Measurements from ENCODE around the gene AGTRAP. TPM values are rescaled to one million over a fixed set of nuclear protein-coding genes. Genes with fewer than 3 reads are reported as not detected.
A peak's percentile ranks its signal among the peaks of the same experiment; 100 is the strongest.

AGTRAP gene
- total RNA-seq, 1 experiment from 2014 or later = 30.4 TPM

DNA sequence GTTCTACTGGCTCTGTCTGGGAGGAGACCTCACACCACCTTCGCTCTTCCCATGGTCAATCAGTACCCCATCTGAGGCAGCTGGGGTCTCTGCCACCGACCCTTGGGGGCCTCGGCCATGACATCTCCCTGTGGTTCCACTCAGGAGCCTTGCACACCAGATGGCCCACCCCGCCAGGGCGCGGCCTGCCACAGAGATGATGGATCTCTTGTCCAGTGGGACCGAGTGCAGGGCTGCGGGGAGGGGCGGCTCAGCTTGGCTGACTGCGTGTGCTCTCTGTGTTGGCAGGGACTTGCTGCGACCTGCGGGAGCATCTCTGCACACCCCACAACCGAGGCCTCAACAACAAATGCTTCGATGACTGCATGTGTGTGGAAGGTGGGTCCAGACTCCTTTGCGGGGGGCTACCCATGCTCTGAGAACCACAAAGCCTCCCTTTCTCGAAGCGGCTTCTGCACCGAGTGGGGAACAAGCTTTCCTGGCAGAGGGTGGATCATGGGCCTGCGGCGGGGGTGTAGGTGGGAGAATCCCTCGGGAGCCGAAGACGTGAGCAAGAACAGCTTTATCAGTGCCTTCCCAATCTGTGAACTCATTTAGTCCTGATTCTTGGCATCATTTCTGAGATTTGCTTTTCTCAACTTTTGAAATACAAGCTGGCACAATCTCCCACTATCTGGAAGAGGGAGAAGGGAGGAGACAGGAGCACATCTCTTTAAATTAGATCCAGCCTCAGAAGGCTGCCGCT is 20.9 kb upstream of the AGTRAP start:
- H3K36me3 Mint-ChIP-seq (ENCODE audit: insufficient read depth, unreplicated experiment) = no peaks in the 10 kb centered on the region
- intact Hi-C loops (cut with micrococcal nuclease; ENCODE audit: unreplicated experiment) = loop anchor here (5.0 kb wide), 1 partner anchor 63 kb away; the partner anchor contains the start of genes FBXO2 and FBXO44
- H3K9me3 Mint-ChIP-seq (ENCODE audit: low read depth, unreplicated experiment) = no peaks in the 10 kb centered on the region
- CTCF ChIA-PET = no interaction called here
- no TSS peak for BruUV-seq (replicated peaks)
- DNase-seq = no peak
- H3K4me1 Mint-ChIP-seq (ENCODE audit: low read depth, unreplicated experiment) = no peaks in the 10 kb centered on the region
- H3K27me3 Mint-ChIP-seq (ENCODE audit: unreplicated experiment) = peaks cover 36% of the 10 kb centered on the region
- no peak overlapping the region for H3K27ac Mint-ChIP-seq (ENCODE audit: unreplicated experiment)
- no peak overlapping the region for H3K4me3 Mint-ChIP-seq (ENCODE audit: low read depth, unreplicated experiment)
- TF ChIP-seq CTCF (IDR thresholded peaks at IDR 0.05; ENCODE audit: unreplicated experiment) = no peak

- H3K27ac Mint-ChIP-seq (ENCODE audit: unreplicated experiment) = no peak overlapping the region
- BruUV-seq (replicated peaks) = no TSS peak
- peak; percentile 56 for DNase-seq
Observed at GRCh38 chr1:11719313-11720032, 16.5 kb upstream of the AGTRAP start.

GRCh38 chr1:11720033-11720376 is 15.9 kb upstream of the AGTRAP start:
- no TSS peak for BruUV-seq (replicated peaks)
- CTCF ChIA-PET = interaction anchor here (0.9 to 1.7 kb wide), 5 partner anchors 12 to 70 kb away, joined by 4 to 18 read pairs (median 10); partner anchors contain the start of genes AGTRAP and FBXO6
- no peak for TF ChIP-seq CTCF (IDR thresholded peaks at IDR 0.05; ENCODE audit: unreplicated experiment)
- intact Hi-C loops (cut with micrococcal nuclease; ENCODE audit: unreplicated experiment) = no loop called here
- Mint-ChIP-seq H3K27me3 (ENCODE audit: unreplicated experiment) (peaks cover 17% of the 10 kb centered on the region), H3K9me3 (ENCODE audit: low read depth, unreplicated experiment) (no peaks in the 10 kb centered on the region), H3K27ac (ENCODE audit: unreplicated experiment) (no peak overlapping the region), H3K4me3 (ENCODE audit: low read depth, unreplicated experiment) (peak overlapping the region; percentile 72), H3K36me3 (ENCODE audit: insufficient read depth, unreplicated experiment) (no peaks in the 10 kb centered on the region), H3K4me1 (ENCODE audit: low read depth, unreplicated experiment) (no peaks in the 10 kb centered on the region)
- DNase-seq = no peak

More at GRCh38 chr1:11719313-11720032, 16.5 kb upstream of the AGTRAP start:
- peak; percentile 92 for TF ChIP-seq CTCF (IDR thresholded peaks at IDR 0.05; ENCODE audit: unreplicated experiment)
- no peaks in the 10 kb centered on the region for H3K9me3 Mint-ChIP-seq (ENCODE audit: low read depth, unreplicated experiment)
- H3K4me1 Mint-ChIP-seq (ENCODE audit: low read depth, unreplicated experiment) = no peaks in the 10 kb centered on the region
- CTCF ChIA-PET = interaction anchor here (0.9 to 1.7 kb wide), 6 partner anchors 12 to 69 kb away, joined by 3 to 18 read pairs (median 8); partner anchors contain the start of genes AGTRAP, FBXO6 and MAD2L2
- H3K4me3 Mint-ChIP-seq (ENCODE audit: low read depth, unreplicated experiment) = peak overlapping the region; percentile 72
- no peaks in the 10 kb centered on the region for H3K36me3 Mint-ChIP-seq (ENCODE audit: insufficient read depth, unreplicated experiment)
- H3K27me3 Mint-ChIP-seq (ENCODE audit: unreplicated experiment) = peaks cover 22% of the 10 kb centered on the region
- intact Hi-C loops (cut with micrococcal nuclease; ENCODE audit: unreplicated experiment) = loop anchor here (5.0 kb wide), 1 partner anchor 67 kb away; the partner anchor contains the start of genes FBXO2 and FBXO44

DNA sequence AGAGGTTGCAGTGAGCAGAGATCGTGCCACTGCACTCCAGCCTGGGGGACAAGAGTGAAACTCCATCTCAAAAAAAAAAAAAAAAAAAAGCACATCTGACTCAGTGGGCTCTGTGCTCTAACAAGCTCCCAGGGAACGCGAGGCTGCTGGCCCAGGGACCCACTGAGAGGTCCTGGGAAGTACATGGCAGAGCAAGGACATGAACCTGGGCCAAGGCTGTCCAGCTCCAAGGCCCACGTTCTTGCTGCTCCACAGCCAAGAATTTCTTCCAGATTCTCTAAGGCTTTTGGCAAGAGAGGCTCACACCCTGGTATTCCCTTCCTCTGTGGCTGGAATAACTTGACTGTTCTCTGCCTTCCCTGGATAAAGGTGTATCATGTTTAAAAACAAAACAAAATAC is 15.4 kb upstream of the AGTRAP start:
- no peak for TF ChIP-seq CTCF (IDR thresholded peaks at IDR 0.05; ENCODE audit: unreplicated experiment)
- BruUV-seq (replicated peaks) = no TSS peak
- Mint-ChIP-seq H3K4me1 (ENCODE audit: low read depth, unreplicated experiment) (no peaks in the 10 kb centered on the region), H3K27me3 (ENCODE audit: unreplicated experiment) (peaks cover 12% of the 10 kb centered on the region), H3K27ac (ENCODE audit: unreplicated experiment) (no peak overlapping the region), H3K4me3 (ENCODE audit: low read depth, unreplicated experiment) (no peak overlapping the region), H3K36me3 (ENCODE audit: insufficient read depth, unreplicated experiment) (no peaks in the 10 kb centered on the region), H3K9me3 (ENCODE audit: low read depth, unreplicated experiment) (no peaks in the 10 kb centered on the region)
- CTCF ChIA-PET = interaction anchor here (1.7 kb wide), 1 partner anchor 70 kb away, joined by 18 read pairs; no protein-coding TSS in a partner anchor
- no peak for DNase-seq
- intact Hi-C loops (cut with micrococcal nuclease; ENCODE audit: unreplicated experiment) = no loop called here
